HepG2 (cell line): ENCODE data around the gene NATD1. TPM values are rescaled to one million over a fixed set of nuclear protein-coding genes. Genes with fewer than 3 reads are reported as not detected.
A peak's percentile ranks its signal among the peaks of the same experiment; 100 is the strongest.

Experiments used
- ATAC-seq: fragments of 200-7000 bp; cut with Tn5 transposase; 3 replicates; pipeline ENCODE4 v1.9.1; 2020; ENCODE audit warnings: mild to moderate bottlenecking, moderate library complexity
- BruUV-seq: library from RNA; stranded (reverse); fragments of 400-500 nt; replicated peaks from 2 replicates; lab custom pipeline; 2021; lab: Mats Ljungman, UMichigan
- CTCF ChIA-PET: fragments of 300-600 bp; formaldehyde crosslinking; extraction: SDS; loops from one replicate; lab custom pipeline; 2021; ENCODE audit warnings: low total read pairs, inconsistent platforms, low intra/inter-chr PET ratio; lab: Yijun Ruan, JAX
- POLR2A ChIA-PET: fragments of 350-600 bp; sonication (Branson Sonifier 250); formaldehyde crosslinking; loops from one replicate; lab custom pipeline; 2020; ENCODE audit warnings: antibody characterized with exemption, inconsistent platforms; lab: Yijun Ruan, JAX
- DNase-seq: peaks from one replicate; pipeline ENCODE4 v3.0.0-alpha.2; 2015; ENCODE audit warnings: low spot score
- FAIRE-seq: peaks from 3 replicates; lab custom pipeline; 2011; peaks lifted over from hg19 to GRCh38; lab: Jason Lieb, UNC
- H2AFZ ChIP-seq: one replicate; pipeline ENCODE4 v1.6.1; 2011; ENCODE audit warnings: low read length, inconsistent platforms
- H3K27ac ChIP-seq: fragments of 300-600 bp; 3 replicates; pipeline ENCODE4 v1.8.0; 2011; ENCODE audit warnings: mixed run types, mild to moderate bottlenecking, mixed read lengths, low read length, inconsistent platforms; ENCODE audit not compliant: insufficient read depth; ENCODE audit errors: extremely low read length
- H3K27me3 ChIP-seq, 2 experiments: fragments of 200-600 bp in 1 of 2; 2 replicates in 1 of 2; 3 replicates in 1 of 2; pipeline versions ENCODE4 v1.6.0 to v1.8.0; 2011; ENCODE audit warnings: low read length in 2 of 2, mild to moderate bottlenecking in 2 of 2, moderate library complexity in 2 of 2, inconsistent platforms in 1 of 2; ENCODE audit not compliant: insufficient read depth in 2 of 2, control insufficient read depth in 1 of 2
- H3K36me3 ChIP-seq, 2 experiments: fragments of 200-600 bp in 1 of 2; replicated peaks in 1 of 2; 2 replicates in 1 of 2; 3 replicates in 1 of 2; pipeline versions ENCODE4 v1.5.1 to v1.8.0; 2011; ENCODE audit warnings: low read length in 2 of 2, inconsistent platforms in 1 of 2; ENCODE audit not compliant: insufficient read depth in 2 of 2, control insufficient read depth in 1 of 2
- H3K4me1 ChIP-seq: 2 replicates; pipeline ENCODE4 v1.5.1; 2012; ENCODE audit warnings: low read length, inconsistent platforms; ENCODE audit not compliant: insufficient read depth
- H3K4me2 ChIP-seq: 2 replicates; pipeline ENCODE4 v1.6.0; 2011; ENCODE audit warnings: low read depth, low read length, inconsistent platforms
- H3K4me3 ChIP-seq, 3 experiments: fragments of 200-600 bp in 1 of 3; sonication (generic), shearing (Covaris generic) in 1 of 3; replicated peaks in 1 of 3; 2 replicates each; pipeline ENCODE4 v1.5.1; 2011 to 2016; ENCODE audit warnings: low read length in 3 of 3, inconsistent platforms in 2 of 3, low read depth in 2 of 3, mild to moderate bottlenecking in 2 of 3, control low read depth in 1 of 3, mixed read lengths in 1 of 3; ENCODE audit not compliant: insufficient read depth in 1 of 3
- H3K79me2 ChIP-seq: one replicate; pipeline ENCODE4 v1.6.1; 2011; ENCODE audit warnings: low read length, inconsistent platforms; ENCODE audit not compliant: insufficient read depth
- H3K9ac ChIP-seq: 2 replicates; pipeline ENCODE4 v1.6.0; 2011; ENCODE audit warnings: mild to moderate bottlenecking, low read depth, low read length, inconsistent platforms; ENCODE audit not compliant: insufficient read depth
- H3K9me3 ChIP-seq: 2 replicates; pipeline ENCODE4 v1.5.1; 2012; ENCODE audit warnings: mild to moderate bottlenecking, low read length
- H4K20me1 ChIP-seq: 2 replicates; pipeline ENCODE4 v1.6.0; 2011; ENCODE audit warnings: inconsistent platforms, mild to moderate bottlenecking, low read length, moderate library complexity; ENCODE audit not compliant: insufficient read depth
- AHR ChIP-seq: IDR thresholded peaks from 2 replicates; pipeline ENCODE4 v1.6.1; 2018; ENCODE audit warnings: missing genetic modification reagents, missing compliant biosample characterization
- GPN1 ChIP-seq: sonication (generic); formaldehyde crosslinking; IDR thresholded peaks from 2 replicates; pipeline ENCODE4 v1.5.1; 2020; ENCODE audit warnings: missing genetic modification reagents, borderline replicate concordance
- MAX ChIP-seq: IDR thresholded peaks from 2 replicates; pipeline ENCODE4 v1.6.1; 2012; ENCODE audit warnings: inconsistent platforms
- NFKBIZ ChIP-seq: IDR thresholded peaks from 2 replicates; pipeline ENCODE4 v1.6.1; 2018; ENCODE audit warnings: missing genetic modification reagents, missing compliant biosample characterization
- NR2F2 ChIP-seq: IDR thresholded peaks from 2 replicates; pipeline ENCODE4 v1.6.1; 2012; ENCODE audit warnings: low read depth, inconsistent platforms, borderline replicate concordance
- SMAD1 ChIP-seq: sonication (generic); formaldehyde crosslinking; IDR thresholded peaks from 2 replicates; pipeline ENCODE4 v1.4.0; 2020; ENCODE audit warnings: missing genetic modification reagents, low read depth, mild to moderate bottlenecking, borderline replicate concordance
- ZNF503 ChIP-seq: sonication (generic); formaldehyde crosslinking; IDR thresholded peaks from 2 replicates; pipeline ENCODE4 v1.4.0; 2020; ENCODE audit warnings: missing genetic modification reagents
- ZNF564 ChIP-seq: sonication (generic); formaldehyde crosslinking; IDR thresholded peaks from 2 replicates; pipeline ENCODE4 v1.8.1; 2023; ENCODE audit warnings: mild to moderate bottlenecking, missing genetic modification reagents
- ZNF687 ChIP-seq: sonication (generic); formaldehyde crosslinking; IDR thresholded peaks from 2 replicates; pipeline ENCODE4 v1.5.1; 2020; ENCODE audit warnings: mild to moderate bottlenecking, missing genetic modification reagents, moderate library complexity
- ZNF770 ChIP-seq: sonication (generic); formaldehyde crosslinking; IDR thresholded peaks from 2 replicates; pipeline ENCODE4 v1.5.0; 2020; ENCODE audit warnings: mild to moderate bottlenecking, missing genetic modification reagents
- whole genome bisulfite sequencing: methylation state at CpG from one replicate; pipeline ENCODE4 v1.1.6; 2017; ENCODE audit warnings: low lambda C conversion rate; 5-methylcytosine and 5-hydroxymethylcytosine counted together
- in situ Hi-C: cut with HindIII; loops from 2 replicates; pipeline ENCODE4 v1.10.0; 2017; ENCODE audit warnings: low pct_unique_long_range_greater_than_20kb; ENCODE audit not compliant: extremely low pct_ligation_motif_present
- intact Hi-C: fragments of 100-400 bp; cut with micrococcal nuclease; formaldehyde crosslinking; loops from one replicate; pipeline ENCODE4 v1.10.0; 2022; ENCODE audit not compliant: unreplicated experiment
- polyA plus RNA-seq, 8 experiments: library from polyadenylated mRNA; depleted of rRNA in 3 of 8; stranded (reverse) in 7 of 8; unstranded in 1 of 8; fragments of >200 nt; fragmentation: Illumina TruSeq in 4 of 8; extraction: Trizol in 4 of 8; gene quantifications; 2 replicates each; pipeline versions ENCODE4 v1.2.1 to v1.2.3, GENCODE V29; 2011 to 2016; ENCODE audit warnings: low read depth in 4 of 8, missing spikeins in 1 of 8, mixed read lengths in 1 of 8; ENCODE audit not compliant: insufficient read depth in 1 of 8
- total RNA-seq, 5 experiments: library from RNA; depleted of rRNA; stranded (reverse); fragments of >200 nt; fragmentation: Illumina TruSeq; extraction: Trizol; gene quantifications; 2 replicates each; pipeline ENCODE4 v1.2.3, GENCODE V29; 2016; ENCODE audit warnings: low read depth in 1 of 5

The NATD1 gene
- total and polyA plus RNA-seq, 2 of the 13 experiments (the other 11 are each of a cell fraction or from before 2014, with no cell fraction given): 0.31 to 2.3 TPM

- TF ChIP-seq ZNF687 (CRISPR knock-in tag): peak; percentile 43
- peak; percentile 36; the same call in 1 of the 2 replicates for TF ChIP-seq MAX
Measured at GRCh38 chr17:21242780-21243515, 10.3 kb downstream of the NATD1 start (continued).

- Histone ChIP-seq H3K9me3 (no peaks in the 10 kb centered on the region), H3K9ac (no peak overlapping the region), H3K36me3 (no peaks in the 10 kb centered on the region), H3K4me3 (no peak overlapping the region), H3K79me2 (no peaks in the 10 kb centered on the region), H4K20me1 (peaks cover 2% of the 10 kb centered on the region; the same call in 1 of the 2 replicates), H3K27ac (no peak overlapping the region), H3K4me2 (no peak overlapping the region), H3K27me3 (no peaks in the 10 kb centered on the region; a peak in 1 of 5 replicates), H2AFZ (no peak overlapping the region), H3K4me1 (peaks cover 10% of the 10 kb centered on the region)
- ChIA-PET CTCF (no interaction called here), POLR2A (no interaction called here)
- TF ChIP-seq AHR (CRISPR knock-in tag) (no peak), NFKBIZ (CRISPR knock-in tag) (no peak), ZNF770 (CRISPR knock-in tag) (no peak), ZNF564 (CRISPR knock-in tag) (no peak), SMAD1 (CRISPR knock-in tag) (no peak), ZNF503 (no peak), NR2F2 (no peak), GPN1 (CRISPR knock-in tag) (no peak)
- in situ Hi-C loops (no loop called here), intact Hi-C loops (loop anchor here (5.0 kb wide), 1 partner anchor 115 kb away; the partner anchor contains the start of gene DHRS7B)
- DNase-seq (no peak), ATAC-seq (peak; percentile 27), FAIRE-seq (no peak)
- BruUV-seq: no TSS peak
- 45% methylated on average over 6 of the region's 11 CpGs for WGBS
Measured at GRCh38 chr17:21242026-21242697, 11.0 kb downstream of the NATD1 start.
